OCI-M1 (cell line): ENCODE measurements around the gene NUP37.
A peak's percentile ranks its signal among the peaks of the same experiment; 100 is the strongest.
"Not testable (repeated sequence)": the region's sequence is repeated elsewhere in the genome, so short reads cannot be mapped to it uniquely, and the experiment has no call there.

Source experiments
- DNase-seq: peaks from one replicate; lab custom pipeline; 2025; lab: John Stamatoyannopoulos, UW

The NUP37 gene, protein sequence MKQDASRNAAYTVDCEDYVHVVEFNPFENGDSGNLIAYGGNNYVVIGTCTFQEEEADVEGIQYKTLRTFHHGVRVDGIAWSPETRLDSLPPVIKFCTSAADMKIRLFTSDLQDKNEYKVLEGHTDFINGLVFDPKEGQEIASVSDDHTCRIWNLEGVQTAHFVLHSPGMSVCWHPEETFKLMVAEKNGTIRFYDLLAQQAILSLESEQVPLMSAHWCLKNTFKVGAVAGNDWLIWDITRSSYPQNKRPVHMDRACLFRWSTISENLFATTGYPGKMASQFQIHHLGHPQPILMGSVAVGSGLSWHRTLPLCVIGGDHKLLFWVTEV

DNA sequence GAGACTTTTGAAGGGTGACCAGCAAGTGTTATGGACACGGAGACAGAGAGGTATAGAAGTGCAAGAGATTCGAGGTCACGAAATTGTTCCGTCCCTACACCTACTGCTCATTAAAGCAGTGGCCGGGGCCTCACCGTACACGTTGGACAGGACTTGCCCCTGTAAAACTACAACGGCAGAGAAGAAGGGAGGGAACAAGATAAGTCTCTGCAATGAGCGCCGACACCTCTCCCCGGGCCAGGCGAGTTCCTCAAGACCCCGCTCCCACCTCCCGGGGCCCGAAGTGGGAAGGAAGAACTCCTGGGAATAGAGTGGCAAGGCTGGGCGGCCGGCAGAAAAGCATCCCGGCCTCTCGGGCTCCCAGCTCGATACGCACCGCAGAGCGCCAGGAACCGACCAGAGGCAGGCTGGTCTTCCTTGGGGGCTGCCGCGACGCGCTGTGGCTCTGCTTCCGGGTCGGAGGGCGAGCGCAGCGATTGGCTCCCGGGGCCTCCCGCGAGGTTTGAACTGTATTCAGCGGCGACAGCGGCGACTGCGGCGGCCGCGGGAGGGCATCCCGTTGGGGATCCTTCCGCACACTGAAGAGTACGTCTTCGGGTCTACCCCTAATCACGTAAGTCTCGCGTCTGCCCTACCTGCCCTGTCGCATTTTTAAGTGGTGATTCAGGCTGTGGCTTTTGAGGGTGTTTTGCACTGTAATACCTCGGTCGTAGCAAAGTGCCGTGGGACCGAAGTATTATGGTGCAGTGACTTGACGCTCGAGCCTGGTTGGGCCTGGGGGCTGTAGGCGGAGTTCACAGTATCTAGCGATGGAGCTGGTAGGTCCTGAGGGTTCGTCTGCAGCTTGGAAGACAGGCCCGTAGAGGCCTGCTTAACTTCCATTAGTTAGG lies at the start of gene NUP37, which contains the start of gene PARPBP:
Gene NUP37, minus strand, starts transcription at position 441 of the 890 bp plus-strand sequence. CDS start 1,596 bp downstream, outside the sequence.
Gene PARPBP, plus strand, starts transcription at position 510 of the 890 bp plus-strand sequence. CDS start 3,706 bp downstream, outside the sequence.
- DNase-seq: peak; percentile 94

DNA sequence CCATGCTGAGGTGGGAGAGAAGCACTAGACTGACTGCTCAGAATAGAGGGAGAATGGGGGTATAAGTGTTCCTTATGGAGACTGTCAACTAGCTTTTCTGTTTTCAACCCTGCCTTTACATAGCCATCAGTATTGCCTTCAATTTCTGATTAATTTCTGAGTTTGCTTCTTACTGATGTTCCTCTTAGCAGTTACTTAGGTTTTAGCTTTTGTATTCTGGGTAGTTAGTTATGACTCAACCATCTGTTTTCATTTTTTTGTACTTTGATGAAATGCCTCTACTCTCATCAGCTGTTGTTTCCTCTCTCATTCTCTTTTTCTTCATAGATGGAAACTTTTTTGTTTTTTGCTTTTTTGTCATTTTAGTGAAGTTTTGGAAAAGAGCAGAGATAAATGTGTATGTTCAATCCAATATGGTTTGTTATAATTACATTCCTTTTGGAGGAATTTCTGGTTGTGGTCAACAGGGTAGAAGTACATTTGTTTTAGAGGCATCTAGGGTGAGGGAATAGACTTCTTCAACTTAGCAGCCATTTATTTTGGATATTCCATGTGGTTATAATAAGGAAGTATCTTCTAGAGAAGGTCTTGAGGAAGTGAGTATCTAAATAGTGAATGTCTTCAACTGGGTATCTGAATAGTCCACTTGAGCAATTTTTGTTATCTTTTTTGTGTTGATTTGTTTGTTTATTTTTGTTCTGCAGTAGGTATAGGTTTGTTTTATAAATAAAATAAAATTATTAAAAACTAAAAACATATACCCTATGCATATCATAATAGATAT lies 48.1 kb upstream of the NUP37 start:
- peak; percentile 29 for DNase-seq

DNA sequence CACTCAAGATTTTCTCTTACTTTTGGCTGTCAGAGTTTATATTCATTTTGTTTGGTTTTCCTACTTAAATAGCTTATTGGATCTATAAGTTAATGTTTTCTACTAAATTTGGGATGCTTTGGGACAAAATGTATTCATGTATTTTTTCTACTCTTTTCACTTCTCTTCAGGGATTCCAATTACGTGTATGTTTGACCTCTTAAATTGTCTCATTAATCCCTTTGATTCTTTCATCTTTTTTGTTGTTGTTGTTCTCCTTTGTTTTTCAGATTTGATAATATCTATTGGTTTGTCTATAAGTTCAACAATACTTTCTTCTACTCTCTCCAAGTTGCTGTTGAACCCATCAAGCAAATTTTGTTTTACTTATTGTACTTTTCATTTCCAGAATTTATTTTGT lies 43.5 kb upstream of the NUP37 start:
- DNase-seq: no peak

DNA sequence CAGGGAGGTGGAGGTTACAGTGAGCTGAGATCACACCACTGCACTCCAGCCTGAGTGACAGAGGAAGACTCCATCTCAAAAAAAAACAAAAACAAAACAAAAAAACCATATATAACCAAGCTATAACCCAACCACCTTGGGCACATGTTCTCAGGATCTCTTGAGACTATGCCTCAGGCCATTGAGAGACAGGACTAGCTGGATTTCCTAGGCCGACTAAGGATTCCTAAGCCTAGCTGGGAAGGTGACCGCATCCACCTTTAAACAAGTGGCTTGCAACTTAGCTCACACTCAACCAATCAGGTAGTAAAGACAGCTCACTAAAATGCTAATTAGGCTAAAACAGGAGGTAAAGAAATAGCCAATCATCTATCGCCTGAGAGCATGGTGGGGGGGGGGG lies 35.3 kb upstream of the NUP37 start:
- DNase-seq: not testable (repeated sequence)

DNA sequence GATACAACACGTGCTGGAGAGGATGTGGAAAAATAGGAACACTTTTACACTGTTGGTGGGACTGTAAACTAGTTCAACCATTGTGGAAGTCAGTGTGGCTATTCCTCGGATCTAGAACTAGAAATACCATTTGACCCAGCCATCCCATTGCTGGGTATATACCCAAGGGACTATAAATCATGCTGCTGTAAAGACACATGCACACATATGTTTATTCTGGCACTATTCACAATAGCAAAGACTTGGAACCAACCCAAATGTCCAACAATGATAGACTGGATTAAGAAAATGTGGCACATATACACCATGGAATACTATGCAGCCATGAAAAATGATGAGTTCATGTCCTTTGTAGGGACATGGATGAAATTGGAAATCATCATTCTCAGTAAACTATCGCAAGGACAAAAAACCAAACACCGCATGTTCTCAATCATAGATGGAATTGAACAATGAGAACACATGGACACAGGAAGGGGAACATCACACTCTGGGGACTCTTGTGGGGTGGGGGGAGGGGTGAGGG lies 27.2 kb upstream of the NUP37 start:
- not testable (repeated sequence) for DNase-seq

DNA sequence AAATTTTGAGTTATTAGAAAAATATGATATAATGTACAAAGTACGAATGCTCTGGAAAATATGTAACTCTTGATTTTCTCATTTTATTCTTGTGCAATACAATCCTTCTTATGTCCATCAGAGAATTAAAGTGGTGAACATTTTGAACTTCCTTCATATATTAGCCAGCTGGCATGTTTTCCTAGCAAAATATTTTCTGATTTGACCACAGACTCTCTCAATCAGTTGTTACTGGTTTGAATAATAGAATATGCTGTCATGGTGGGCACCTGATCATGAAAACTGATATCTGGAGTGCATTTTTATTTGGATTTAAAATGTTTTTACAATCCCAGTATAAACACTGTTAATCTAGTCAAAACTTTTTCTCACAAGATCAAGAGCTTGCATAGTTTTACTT lies 24.3 kb upstream of the NUP37 start:
- DNase-seq: no peak

DNA sequence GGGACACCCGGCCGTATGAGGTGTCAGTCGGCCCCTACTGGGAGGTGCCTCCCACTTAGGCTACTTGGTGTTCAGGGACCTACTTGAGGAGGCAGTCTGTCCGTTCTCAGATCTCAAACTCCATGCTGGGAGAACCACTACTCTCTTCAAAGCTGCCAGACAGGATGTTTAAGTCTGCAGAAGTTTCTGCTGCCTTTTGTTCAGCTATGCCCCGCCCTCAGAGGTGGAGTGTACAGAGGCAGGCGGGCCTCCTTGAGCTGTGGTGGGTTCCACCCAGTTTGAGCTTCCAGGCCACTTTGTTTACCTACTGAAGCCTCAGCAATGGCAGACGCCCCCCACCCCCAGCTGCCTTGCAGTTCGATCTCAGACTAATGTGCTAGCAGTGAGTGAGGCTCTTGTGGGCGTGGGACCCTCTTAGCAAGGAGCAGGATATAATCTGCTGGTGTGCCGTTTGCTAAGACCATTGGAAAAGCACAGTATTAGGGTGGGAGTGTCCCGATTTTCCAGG lies 23.0 kb upstream of the NUP37 start:
- not testable (repeated sequence) for DNase-seq

DNA sequence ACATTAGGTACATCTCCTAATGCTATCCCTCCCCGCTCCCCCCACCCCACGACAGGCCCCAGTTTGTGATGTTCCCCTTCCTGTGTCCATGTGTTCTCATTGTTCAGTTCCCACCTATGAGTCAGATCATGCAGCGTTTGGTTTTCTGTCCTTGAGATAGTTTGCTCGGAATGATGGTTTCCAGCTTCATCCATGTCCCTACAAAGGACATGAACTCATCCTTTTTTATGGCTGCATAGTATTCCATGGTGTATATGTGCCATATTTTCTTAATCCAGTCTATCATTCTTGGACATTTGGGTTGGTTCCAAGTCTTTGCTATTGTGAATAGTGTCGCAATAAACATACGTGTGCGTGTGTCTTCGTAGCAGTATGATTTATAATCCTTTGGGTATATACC lies 17.7 kb upstream of the NUP37 start:
- not testable (repeated sequence) for DNase-seq

DNA sequence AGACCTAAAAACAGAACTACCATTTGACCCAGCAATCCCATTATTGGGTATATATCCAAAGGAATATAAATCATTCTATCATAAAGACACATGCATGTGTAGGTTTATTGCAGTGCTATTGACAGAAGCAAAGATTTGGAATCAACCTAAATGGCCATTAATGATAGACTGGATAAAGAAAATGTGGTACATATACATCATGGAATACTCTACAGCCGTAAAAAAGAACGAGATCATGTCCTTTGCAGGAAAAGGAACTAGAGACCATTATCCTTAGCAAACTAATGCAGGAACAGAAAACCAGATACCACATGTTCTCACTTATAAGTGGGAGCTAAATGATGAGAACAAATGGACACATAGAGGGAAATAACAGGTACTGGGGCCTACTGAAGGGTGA lies 11.5 kb upstream of the NUP37 start:
- DNase-seq: not testable (repeated sequence)

DNA sequence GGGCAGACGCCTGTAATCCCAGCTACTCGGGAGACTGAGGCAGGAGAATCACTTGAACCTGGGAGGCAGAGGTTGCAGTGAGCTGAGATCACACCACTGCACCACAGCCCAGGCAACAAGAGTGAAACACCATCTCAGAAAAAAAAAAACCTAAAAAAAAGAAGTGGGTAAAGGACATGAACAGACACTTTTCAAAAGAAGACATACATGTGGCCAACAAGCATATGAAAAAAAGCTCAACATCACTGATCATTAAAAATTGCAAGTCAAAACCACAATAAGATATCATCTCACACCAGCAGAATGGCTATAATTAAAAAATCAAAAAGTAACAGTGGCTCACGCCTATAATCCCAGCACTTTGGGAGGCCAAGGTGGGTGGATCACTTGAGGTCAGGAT lies 10.8 kb upstream of the NUP37 start:
- DNase-seq: not testable (repeated sequence)

DNA sequence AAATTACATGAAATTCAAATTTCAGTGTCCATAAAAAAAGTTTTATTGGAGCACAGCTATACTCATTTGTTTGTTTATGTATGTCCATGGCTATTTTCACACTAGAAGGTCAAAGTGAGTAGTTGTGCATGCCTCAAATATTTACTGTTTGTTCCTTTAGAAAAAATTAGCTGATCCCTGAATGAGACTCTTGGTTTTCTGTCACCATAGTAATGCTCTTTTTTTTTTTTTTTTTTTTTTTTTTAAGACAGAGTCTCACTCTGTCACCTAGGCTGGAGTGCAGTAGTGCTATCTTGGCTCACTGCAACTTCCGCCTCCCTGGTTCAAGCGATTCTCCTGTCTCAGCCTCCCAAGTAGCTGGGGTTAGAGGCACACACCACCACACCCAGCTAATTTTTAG lies 1.4 kb upstream of the NUP37 start:
- not testable (repeated sequence) for DNase-seq

DNA sequence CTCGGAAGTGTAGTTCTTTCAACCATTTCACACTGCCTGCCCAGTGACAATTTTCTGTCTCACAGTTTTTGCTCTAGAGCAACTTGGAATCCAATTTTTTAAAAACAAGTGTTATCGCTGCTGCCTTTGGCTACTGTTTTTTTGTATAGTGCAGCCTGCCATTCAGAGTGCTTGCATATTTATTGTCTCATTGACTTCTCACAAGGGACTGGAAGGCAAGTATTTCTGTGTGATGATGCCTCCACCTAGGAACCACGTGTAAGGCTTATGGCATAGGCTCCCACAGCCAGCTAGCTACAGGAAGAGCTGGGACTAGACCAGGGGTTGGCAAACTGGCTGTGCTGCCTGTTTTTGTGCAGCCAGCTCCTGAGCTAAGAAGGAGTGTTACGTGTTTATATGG lies 972 bp upstream of the NUP37 start:
- peak; percentile 58 for DNase-seq

DNA sequence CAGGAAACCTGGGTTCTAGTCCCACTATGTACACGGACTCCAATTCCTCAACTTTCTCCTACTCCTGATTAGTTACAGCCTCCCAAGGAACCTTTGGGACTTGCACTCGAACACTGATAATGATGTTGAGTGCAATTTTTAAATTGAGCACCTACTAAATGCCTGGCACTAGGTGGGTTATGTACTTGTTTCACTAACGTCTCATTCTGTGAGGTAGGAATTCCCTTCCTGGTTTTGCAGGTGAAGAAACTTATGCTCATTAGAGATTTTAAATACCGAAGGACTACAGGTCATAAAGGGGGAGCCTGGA lies 605 bp upstream of the NUP37 start:
- no peak for DNase-seq

DNA sequence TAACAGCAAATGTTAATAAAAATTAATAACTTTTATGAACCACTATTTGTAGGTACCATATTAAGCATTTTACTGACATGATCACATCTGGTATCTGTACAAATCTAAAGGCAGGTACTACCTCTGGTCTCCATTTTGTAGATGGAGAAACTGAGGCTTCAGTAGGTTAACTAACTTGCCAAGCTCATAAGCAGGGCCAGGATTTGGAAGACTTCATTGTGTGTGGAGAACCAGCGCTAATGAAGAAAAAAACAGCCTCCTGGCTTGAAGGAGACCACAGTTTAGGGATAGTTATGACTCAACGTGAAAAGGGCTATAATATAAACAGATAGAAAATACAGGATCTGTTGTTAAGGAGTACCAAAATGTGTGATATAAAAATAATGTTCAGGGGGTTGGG lies 1.0 kb downstream of the NUP37 start:
- no peak for DNase-seq

DNA sequence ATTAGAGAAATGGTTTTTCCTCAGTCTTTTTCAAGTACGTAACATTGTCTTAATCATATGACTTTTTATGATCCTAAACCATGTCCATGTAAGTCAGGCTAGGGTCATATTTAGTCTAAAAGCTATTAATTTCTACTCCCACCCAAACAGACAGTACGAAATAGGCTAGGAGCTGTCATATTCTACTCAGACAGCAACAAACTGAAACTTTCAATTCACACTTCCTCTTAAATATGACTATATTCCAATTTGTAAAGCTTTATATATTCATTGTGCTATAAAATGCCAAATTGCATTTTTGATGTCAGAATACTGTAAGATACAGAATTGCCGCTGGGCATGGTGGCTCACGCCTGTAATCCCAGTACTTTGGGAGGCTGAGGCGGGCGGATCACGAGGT lies 3.5 kb downstream of the NUP37 start:
- no peak for DNase-seq

DNA sequence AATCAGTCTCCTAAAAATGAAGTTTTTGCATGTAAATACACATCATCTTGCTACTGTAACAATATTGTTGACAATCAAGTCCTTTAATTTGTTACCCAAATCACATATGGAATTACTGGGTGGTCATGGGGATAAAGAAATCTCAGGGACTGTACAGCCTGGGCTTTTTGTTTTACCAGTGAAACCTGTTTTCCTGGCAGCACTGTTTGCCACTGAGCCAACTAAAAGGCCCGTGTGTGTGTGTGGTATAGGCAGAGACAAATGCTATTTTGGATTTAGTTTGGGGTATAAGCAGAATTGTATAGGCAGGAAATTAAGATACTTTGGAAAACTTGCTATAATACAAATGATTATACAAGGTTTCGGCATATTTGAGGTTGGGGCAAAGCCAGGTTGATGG lies 5.7 kb downstream of the NUP37 start:
- no peak for DNase-seq

DNA sequence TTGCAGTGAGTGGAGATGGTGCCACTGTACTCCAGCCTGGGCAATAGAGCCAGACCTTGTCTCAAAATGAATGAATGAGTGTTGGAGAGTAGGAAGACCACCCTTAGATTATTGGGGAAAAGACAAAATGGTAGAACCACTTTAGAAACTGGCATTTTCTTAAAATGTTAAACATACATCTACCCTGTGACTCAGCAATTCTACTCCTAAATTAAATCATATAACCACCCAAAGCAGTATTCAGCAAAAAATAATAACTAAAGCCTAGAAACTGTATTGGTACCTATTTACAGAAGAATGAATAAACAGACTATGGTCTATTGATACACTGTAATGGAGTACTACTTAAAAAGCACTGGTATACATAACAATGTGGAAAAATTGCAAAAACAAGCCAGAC lies 9.1 kb downstream of the NUP37 start:
- DNase-seq: no peak

DNA sequence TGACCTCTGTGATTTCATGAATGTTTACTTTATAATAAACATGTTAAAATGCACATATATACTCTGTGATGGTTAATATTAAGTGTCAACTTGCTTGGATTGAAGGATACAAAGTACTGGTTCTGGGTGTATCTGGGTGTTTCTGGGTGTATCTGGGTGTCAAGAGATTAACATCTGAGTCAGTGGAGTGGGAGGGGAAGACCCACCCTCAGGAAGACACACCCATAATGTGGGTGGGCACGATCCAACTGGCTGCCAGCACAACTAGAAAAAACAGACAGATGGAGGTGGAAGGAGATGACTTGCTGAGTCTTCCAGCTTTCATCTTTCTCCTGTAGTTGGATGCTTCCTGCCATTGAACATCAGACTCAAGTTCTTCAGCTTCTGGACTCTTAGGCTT lies 11.9 kb downstream of the NUP37 start:
- DNase-seq: no peak

DNA sequence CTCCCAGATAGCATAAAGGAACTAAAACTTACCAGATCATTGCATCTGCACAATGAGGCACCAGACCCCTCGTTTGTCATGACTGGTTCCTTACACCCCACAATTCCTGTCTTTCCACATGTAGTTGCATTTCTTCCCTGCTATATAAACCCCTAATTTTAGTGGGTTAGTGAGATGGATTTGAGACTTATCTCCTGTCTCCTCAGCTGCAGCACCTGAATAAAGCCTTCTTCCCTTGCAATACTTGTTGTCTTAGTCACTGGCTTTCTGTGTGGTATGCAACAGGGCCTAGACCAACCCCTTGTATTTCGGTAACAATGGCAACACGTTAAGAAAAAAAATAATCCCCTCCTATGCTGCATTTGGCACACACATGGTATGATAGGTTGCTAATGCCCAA lies 13.0 kb downstream of the NUP37 start:
- DNase-seq: no peak

DNA sequence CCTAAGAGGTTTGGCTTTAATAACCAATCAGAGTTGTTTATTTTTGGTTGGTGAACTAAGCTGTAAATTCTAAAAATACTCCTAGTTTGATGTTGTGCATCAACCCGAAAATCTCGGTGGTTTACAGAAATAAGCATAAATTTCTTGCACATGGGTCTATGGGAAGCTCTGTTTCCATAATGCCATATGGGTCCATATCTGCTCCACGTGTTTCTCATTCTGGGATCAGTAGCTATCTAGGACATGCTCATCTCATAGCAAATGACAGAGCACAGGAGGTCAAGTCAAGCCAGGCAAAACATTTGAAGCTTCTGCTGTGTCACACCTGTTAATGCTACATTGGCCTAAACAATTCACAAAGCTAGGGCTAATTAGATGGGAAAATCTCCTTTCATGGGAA lies 23.1 kb downstream of the NUP37 start:
- DNase-seq: no peak

DNA sequence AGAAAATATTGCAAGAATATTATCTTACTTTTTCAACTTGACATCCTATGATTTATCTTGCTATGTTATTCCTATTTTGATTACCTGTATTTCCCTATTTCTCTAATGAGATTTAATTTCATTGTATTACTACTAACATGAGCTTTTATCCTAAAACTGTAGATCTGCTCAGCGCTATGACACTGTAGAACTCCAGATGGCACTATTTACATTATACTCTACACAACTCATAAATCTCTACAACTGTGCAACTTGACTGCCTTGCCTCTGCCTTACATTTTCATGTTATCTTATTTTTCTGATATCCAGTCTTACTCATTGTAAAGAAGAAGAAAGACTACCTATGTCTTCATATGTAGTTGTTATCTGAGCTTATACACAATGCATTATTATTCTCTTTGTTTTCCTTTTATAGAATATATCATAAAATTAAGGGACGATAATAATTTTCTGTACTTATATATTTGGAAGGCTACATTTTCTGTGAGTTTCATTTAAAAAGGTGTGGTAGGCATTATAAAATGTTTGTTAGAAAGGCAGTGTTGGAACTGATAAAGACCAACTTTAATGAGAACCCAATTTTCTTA lies 24.1 kb downstream of the NUP37 start:
- peak; percentile 70 for DNase-seq

DNA sequence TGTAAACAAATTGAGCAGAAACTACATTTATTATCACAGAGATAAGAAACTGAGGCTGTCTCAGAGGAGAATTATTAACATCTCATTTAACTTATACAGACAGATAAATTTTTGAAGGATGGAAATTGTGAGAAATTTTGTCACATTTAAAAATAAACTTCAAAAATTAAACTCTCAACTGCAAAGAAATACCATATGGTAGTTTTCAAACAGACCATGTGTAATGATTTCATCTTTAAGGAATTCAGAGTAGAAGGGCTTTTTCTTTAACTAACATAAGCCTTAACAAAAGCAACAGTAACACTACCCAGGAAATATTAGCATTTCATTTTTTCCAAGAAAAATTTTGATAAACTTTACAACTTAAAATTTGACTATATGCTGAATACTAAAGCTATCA lies 26.6 kb downstream of the NUP37 start:
- DNase-seq: no peak
